Muscle layer of colon (tissue), 2 donors: ENCODE measurements around the gene HDAC3.

ENCODE experiments used
- H3K27ac ChIP-seq: one replicate; pipeline ENCODE4 v1.7.0; 2013; ENCODE audit warnings: low read depth, mild to moderate bottlenecking, low read length, moderate library complexity
- H3K27me3 ChIP-seq, 2 donors: one replicate each; pipeline ENCODE4 v1.7.0; 2013; ENCODE audit warnings: low read length in 2 of 2, mild to moderate bottlenecking in 2 of 2; ENCODE audit not compliant: insufficient read depth in 2 of 2, control insufficient read depth in 1 of 2
- H3K36me3 ChIP-seq: one replicate; pipeline ENCODE4 v1.7.0; 2013; ENCODE audit warnings: mild to moderate bottlenecking, low read length; ENCODE audit not compliant: insufficient read depth
- H3K4me1 ChIP-seq: one replicate; pipeline ENCODE4 v1.7.0; 2013; ENCODE audit warnings: mild to moderate bottlenecking, low read length; ENCODE audit not compliant: insufficient read depth
- H3K4me3 ChIP-seq, 2 donors: one replicate each; pipeline ENCODE4 v1.7.0; 2013; ENCODE audit warnings: low read length in 2 of 2, low read depth in 1 of 2, mild to moderate bottlenecking in 1 of 2, moderate library complexity in 1 of 2
- H3K9ac ChIP-seq: one replicate; pipeline ENCODE4 v1.7.0; 2013; ENCODE audit warnings: low read length
- H3K9me3 ChIP-seq: one replicate; pipeline ENCODE4 v1.7.0; 2013; ENCODE audit warnings: mild to moderate bottlenecking, low read length
- donor health status: abdominal sarcoma.
- donor health status: Adenocarcinoma of cecum.

The HDAC3 gene

DNA sequence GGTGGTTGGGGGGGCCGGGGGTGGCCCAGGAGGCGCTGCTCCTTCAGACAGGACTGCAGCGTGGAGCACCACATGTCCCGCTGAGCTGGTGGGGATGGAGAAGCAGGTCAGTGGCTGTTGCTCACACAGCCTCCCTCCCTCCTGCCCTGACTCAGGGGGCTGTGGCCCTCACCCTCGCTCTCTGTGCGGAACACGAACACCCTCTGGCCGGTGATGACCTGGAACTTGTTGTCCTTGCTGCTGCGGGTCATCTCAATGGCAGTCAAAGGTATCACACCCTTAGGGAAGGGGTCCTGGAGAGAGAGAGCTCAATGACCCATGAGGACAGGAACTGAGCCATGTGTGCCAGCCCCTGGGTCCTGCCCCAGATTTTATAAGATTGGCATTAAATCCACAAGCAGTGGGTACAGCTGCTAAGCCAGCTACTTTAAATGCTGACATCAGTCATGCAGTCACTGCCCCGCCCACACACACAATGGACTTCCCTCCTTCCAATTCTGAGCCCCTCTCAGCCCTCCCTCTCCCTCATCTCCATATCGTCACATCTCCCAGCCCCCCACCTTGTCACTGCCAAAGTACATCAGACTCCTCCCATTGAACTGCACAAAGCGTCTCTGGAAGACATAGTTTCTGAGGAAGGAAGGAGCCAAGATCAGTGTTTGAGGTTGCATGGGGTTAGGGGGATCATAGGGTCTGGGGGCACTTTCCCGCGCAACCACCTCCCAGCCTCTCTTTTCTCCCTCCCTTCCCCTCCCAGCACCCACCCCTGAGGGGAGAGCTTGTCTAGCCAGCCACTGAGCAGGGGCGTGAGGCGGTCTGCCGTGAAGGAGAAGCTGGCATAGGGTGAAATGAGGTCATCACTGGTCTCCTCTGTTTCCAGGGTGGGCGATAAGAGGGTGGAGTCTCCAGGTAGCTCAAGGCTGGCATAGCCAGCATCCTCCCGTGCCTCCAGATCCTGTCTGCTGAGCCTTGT lies 36.5 kb upstream of the HDAC3 start:
- no peaks in the 10 kb centered on the region for H3K9me3 ChIP-seq
- no peak overlapping the region for H3K4me3 ChIP-seq
- H3K9ac ChIP-seq = no peak overlapping the region
- H3K36me3 ChIP-seq = no peaks in the 10 kb centered on the region
- H3K4me1 ChIP-seq = no peaks in the 10 kb centered on the region
- H3K27me3 ChIP-seq = no peaks in the 10 kb centered on the region
- no peak overlapping the region for H3K27ac ChIP-seq

DNA sequence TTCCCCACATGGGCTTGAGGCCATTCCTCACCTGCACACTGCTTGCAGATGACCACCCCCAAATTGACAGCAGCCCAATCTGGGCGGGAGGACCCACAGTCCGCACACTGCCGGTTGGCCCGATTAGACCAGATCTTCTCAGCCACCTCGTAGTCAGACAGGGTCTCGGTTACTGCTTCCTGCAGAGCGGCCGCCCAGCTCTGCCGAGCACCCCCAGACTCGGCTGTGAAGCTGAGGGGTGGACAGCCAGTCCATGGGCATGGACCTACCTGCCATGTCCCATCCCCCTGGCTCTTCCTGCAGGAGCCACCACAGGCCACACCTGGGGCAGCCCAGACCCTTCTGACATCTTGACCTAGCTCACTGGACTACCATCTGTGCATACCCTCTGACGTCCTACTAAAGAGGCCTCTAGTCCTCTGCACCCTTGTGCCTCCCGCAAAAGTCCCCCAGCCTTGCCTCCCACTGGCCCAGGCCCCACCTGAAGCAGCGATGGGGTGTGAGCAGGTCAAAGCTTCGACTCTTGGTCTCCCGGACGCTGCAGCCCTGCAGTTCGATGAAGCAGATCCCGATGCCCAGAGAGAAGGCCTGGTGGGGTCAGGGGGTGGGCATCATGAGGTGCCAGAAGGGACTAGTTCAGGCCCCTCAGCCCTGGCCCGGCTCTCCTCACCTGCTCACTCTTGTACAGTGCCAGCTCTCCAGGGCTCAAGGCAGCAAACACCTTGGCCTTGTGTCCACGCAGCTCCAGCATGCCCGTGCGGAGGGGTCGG lies 35.6 kb upstream of the HDAC3 start:
- H3K27ac ChIP-seq = no peak overlapping the region
- H3K9me3 ChIP-seq = no peaks in the 10 kb centered on the region
- no peaks in the 10 kb centered on the region for H3K4me1 ChIP-seq
- no peak overlapping the region for H3K9ac ChIP-seq
- no peak overlapping the region for H3K4me3 ChIP-seq
- no peaks in the 10 kb centered on the region for H3K27me3 ChIP-seq
- H3K36me3 ChIP-seq = no peaks in the 10 kb centered on the region

DNA sequence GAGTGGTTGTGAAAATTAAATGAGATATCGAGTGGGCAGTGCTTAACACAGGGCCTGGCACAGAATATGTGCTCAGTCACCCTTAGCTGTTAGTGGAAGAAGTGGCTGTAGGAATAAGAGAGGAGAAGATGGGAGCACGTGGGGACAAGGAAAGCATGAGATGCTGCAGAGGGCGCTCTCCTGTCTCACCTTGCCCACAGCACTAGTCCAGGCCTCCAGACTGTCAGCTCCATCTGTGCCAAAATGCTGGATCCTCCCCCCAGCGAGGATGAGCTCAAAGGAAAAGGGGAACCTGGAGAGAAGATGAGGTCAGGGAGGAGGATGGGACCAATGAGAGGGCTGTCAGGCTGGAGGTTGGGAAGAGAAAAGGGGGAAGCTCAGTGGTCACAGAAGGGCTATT lies 32.9 kb upstream of the HDAC3 start:
- H3K9me3 ChIP-seq = no peaks in the 10 kb centered on the region
- H3K4me3 ChIP-seq = no peak overlapping the region
- no peaks in the 10 kb centered on the region for H3K27me3 ChIP-seq
- no peak overlapping the region for H3K27ac ChIP-seq
- no peaks in the 10 kb centered on the region for H3K36me3 ChIP-seq
- H3K4me1 ChIP-seq = no peaks in the 10 kb centered on the region
- no peak overlapping the region for H3K9ac ChIP-seq

DNA sequence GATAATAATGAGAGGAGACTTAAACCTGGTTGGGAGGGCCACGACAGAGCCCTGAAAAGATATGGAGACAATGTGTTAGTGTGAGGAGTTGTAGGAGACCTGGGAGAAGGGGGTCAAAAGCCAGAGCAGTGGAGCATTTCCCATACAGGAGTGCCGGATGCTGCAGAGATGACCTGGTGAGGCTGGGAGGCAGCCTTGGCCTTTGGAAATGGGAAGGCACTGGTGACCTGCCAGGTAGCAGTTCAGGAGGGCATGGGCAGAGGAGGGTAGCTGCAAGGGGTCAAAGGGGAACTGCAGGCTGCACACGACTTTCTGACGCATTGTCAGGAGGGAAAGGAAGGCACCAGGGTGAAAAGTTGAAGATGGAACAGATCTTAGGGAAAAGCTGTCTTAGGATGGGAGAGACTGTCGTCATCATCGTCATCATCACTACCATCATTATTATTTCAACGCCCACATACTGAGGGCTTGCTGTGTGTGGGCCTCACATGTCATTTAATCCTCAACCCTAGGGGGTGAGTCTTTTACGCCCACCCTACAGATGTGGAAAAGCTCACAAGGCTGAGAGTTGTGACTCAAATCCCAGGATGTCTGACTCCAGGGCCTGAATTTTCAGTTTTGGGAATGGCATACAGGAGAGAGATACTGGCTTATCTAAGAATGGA lies 32.1 kb upstream of the HDAC3 start:
- Histone ChIP-seq H3K27me3 (no peaks in the 10 kb centered on the region), H3K4me1 (no peaks in the 10 kb centered on the region), H3K9ac (no peak overlapping the region), H3K27ac (no peak overlapping the region), H3K9me3 (no peaks in the 10 kb centered on the region), H3K36me3 (no peaks in the 10 kb centered on the region), H3K4me3 (no peak overlapping the region)

DNA sequence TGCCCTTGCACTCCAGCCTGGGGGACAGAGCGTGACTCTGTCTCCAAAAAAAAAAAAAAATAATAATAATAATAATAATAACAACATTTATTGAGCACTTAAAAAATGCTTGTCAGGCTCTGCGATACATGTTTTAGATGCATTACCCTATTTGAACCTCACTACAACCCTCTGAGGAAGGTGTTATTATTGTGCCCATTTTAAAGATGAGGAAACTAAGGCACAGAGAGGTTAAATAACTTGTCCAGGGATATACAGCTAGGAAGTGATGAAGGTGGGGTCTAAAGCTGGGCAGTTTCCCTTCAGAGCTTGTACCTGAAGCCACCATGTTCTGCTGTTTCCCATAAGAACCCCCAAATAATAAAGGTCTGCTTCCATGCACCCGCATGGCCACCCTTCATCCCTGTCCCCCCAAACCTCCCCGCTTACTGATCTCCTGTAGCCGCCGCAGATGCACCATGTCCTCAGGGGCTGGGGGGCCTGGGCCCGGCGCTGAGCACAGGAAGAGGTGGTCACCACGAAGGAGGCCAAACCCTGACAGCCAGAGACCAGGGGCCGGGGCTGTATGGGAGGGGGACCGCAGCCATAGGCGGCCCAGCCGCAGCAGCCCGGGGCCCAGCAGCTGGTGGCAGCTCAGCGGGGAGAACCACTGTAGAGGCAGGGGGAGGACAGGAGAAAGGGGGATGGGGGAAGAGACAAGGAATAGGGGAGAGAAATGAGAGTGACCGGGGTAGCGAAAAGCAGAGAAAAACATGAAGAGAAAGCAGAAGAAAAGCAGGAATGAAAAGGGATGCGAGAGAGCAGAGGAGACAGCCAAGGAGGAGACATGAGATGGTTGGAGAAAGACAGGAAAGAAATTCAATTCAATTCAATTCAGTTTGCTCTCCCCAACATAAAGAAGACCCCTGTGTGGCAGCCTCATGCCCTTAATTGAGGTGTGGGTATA lies 29.6 kb upstream of the HDAC3 start:
- Histone ChIP-seq H3K4me1 (no peaks in the 10 kb centered on the region), H3K36me3 (no peaks in the 10 kb centered on the region), H3K27me3 (no peaks in the 10 kb centered on the region), H3K9me3 (no peaks in the 10 kb centered on the region), H3K4me3 (no peak overlapping the region), H3K27ac (no peak overlapping the region), H3K9ac (no peak overlapping the region)

DNA sequence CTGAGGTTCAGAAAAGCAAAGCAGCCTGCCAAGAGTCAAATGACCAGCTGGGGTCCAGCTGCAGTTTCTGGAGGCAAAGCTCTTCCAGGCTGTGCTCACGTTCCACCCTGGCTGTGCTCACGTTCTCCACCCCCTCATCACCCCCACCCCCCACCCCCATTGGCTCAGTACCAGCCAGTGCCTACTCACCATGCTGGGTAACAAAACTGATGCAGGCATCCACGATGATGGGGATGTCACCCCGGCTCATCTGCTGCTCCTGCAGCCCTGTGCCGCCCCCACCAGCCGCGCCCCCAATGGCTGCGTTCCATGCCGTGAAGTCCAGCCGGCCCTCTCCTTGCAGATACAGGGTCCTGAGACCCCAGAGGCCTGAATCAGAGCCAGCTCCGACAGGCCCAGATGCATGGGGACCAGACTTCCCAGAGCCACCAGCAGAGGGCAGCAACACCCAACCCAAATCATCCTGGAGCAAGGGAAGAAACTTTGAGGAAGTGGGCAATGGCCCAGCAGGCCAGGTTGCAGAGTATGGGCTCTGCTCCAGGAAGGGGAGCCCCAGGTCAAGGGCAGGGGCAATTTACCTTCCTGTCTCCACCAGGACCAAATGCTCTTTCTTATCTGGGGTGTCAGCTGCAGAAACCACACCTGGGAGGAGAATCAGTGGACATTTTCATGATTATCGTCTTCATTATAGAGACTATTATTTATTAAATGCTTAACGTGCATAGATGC lies 28.2 kb upstream of the HDAC3 start:
- H3K9me3 ChIP-seq = no peaks in the 10 kb centered on the region
- H3K4me3 ChIP-seq = no peak overlapping the region
- no peaks in the 10 kb centered on the region for H3K4me1 ChIP-seq
- no peak overlapping the region for H3K27ac ChIP-seq
- no peak overlapping the region for H3K9ac ChIP-seq
- H3K27me3 ChIP-seq = no peaks in the 10 kb centered on the region
- no peaks in the 10 kb centered on the region for H3K36me3 ChIP-seq

DNA sequence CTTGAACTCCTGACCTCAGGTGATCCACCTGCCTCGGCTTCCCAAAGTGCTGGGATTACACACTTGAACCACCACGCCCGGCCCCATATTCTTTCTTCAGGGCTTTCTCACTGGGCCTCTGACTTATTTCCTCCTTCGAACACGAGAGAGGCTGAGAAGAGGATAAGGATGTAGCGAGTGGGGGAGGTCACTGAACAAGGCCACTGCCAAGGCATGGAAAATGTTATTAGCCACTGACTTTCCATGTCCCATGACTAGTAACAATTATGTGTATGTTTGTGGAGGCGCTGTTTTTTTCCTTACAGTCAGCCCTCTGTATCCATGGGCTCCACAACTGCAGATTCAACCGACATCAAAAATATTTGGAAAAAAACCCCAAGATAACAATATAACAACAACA lies 26.9 kb upstream of the HDAC3 start:
- H3K4me3 ChIP-seq = no peak overlapping the region
- no peaks in the 10 kb centered on the region for H3K4me1 ChIP-seq
- no peak overlapping the region for H3K9ac ChIP-seq
- no peaks in the 10 kb centered on the region for H3K36me3 ChIP-seq
- H3K9me3 ChIP-seq = no peaks in the 10 kb centered on the region
- H3K27me3 ChIP-seq = no peaks in the 10 kb centered on the region
- H3K27ac ChIP-seq = no peak overlapping the region

DNA sequence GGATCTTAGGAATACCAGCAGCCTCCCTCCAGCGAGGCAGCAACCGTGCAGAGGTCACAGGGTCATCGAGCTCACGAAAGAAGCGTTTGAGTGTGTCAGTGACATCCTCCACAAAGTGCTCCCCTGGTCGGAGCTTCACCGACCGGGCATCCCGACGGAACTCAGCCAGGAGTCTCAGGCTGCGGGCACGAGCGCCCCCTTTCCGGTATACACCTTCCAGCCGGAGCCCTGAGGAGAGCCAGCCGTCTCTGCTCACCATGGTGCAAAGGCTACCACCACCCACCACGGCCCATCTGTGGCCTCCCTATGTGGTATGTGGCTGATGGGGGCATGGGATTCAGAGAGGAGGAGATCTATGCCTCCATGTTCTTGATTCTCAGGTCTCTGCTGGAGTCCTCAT lies 25.4 kb upstream of the HDAC3 start:
- Histone ChIP-seq H3K4me3 (no peak overlapping the region), H3K9me3 (no peaks in the 10 kb centered on the region), H3K36me3 (no peaks in the 10 kb centered on the region), H3K4me1 (no peaks in the 10 kb centered on the region), H3K27me3 (no peaks in the 10 kb centered on the region), H3K9ac (no peak overlapping the region), H3K27ac (no peak overlapping the region)

DNA sequence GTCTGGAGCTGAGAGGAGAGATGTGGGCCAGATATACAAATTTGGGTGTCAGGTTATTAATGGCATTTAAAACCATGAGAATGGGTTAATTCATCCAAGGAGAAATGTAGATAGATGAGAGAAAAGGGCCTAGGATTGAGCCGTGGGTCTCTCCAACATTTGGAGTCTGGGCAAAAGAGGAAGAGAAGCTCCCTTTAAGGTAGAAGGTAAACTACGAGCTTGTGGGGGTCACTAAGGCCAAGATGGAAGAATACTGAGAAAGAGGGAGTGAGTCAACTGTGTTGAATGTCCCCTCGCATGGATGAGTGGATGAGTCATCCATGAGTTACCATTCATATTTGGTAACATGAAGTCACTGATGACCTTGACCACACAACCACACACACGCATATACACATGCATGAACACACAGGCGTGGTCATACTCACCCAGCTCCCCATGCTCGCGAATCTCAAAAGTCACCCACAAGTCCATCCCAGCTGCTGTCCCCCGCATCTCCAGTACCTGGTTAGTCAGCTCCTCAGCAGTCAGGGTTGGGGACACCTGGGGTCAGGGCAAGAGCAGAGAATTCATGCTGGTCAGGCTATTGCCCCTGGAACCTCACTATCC lies 21.4 kb upstream of the HDAC3 start:
- Histone ChIP-seq H3K27ac (no peak overlapping the region), H3K4me3 (no peak overlapping the region), H3K9ac (no peak overlapping the region), H3K27me3 (no peaks in the 10 kb centered on the region), H3K9me3 (no peaks in the 10 kb centered on the region), H3K4me1 (no peaks in the 10 kb centered on the region), H3K36me3 (peaks cover 9% of the 10 kb centered on the region)

DNA sequence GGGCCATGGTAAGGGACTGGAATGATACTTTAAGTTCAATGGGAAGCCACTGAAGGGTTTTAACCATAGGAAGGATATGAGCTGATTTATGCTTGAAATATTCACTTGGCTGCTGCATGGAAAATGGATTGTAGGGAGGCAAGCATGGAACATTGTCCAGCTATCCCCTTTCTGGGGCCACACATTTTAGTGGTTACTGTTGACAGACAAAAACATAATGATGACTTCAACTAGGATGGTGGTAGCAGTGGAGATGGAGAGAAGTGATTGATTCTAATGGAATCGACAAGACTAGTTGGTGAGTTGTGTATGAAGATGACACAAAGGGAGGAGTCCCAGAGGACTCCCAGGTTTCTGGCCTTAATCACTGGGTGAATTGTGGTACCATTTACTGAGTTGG lies 20.8 kb upstream of the HDAC3 start:
- Histone ChIP-seq H3K27ac (no peak overlapping the region), H3K36me3 (peaks cover 9% of the 10 kb centered on the region), H3K4me1 (no peaks in the 10 kb centered on the region), H3K4me3 (no peak overlapping the region), H3K9me3 (no peaks in the 10 kb centered on the region), H3K9ac (no peak overlapping the region), H3K27me3 (no peaks in the 10 kb centered on the region)
